Fibroblast of gingiva (primary cell): Measurements from ENCODE around the gene TBC1D16.

ENCODE experiments used
- DNase-seq: peaks from one replicate; pipeline ENCODE4 v3.0.0-alpha.2; 2011; ENCODE audit warnings: low read depth

TBC1D16 gene

GRCh38 chr17:80035687-80035936 lies at the start of gene TBC1D16:
TBC1D16 (minus strand) TSS chr17:80035872; CDS start chr17:80013547, 22,325 bp downstream.
- DNase-seq: no peak

- DNase-seq: no peak
These were observed 49.1 kb upstream of the TBC1D16 start for GRCh38 chr17:80084773-80085172.

- no peak for DNase-seq
These were observed 47.5 kb upstream of the TBC1D16 start for GRCh38 chr17:80083136-80083661.

GRCh38 chr17:80082403-80083135 lies 46.9 kb upstream of the TBC1D16 start:
- DNase-seq: peak; percentile 68

GRCh38 chr17:80081596-80081995 lies 45.9 kb upstream of the TBC1D16 start:
- DNase-seq: no peak

- no peak for DNase-seq
These were observed 44.4 kb upstream of the TBC1D16 start for GRCh38 chr17:80080081-80080480.

GRCh38 chr17:80072410-80072809 lies 36.7 kb upstream of the TBC1D16 start:
- no peak for DNase-seq

- DNase-seq: peak; percentile 78
These were observed 35.6 kb upstream of the TBC1D16 start for GRCh38 chr17:80071116-80071841.

- peak; percentile 15 for DNase-seq
These were observed 34.9 kb upstream of the TBC1D16 start for GRCh38 chr17:80070375-80071115.

- peak; percentile 47 for DNase-seq
These were observed 32.9 kb upstream of the TBC1D16 start for GRCh38 chr17:80068301-80069222.

GRCh38 chr17:80067393-80067986 lies 31.8 kb upstream of the TBC1D16 start:
- no peak for DNase-seq

- DNase-seq: no peak
These were observed 30.0 kb upstream of the TBC1D16 start for GRCh38 chr17:80065478-80066170.

GRCh38 chr17:80064696-80065095 lies 29.0 kb upstream of the TBC1D16 start:
- no peak for DNase-seq

GRCh38 chr17:80063830-80064585 lies 28.3 kb upstream of the TBC1D16 start:
- DNase-seq: peak; percentile 92

GRCh38 chr17:80061421-80061820 lies 25.7 kb upstream of the TBC1D16 start:
- DNase-seq: no peak

GRCh38 chr17:80060644-80061043 lies 25.0 kb upstream of the TBC1D16 start:
- no peak for DNase-seq

GRCh38 chr17:80058311-80058955 lies 22.8 kb upstream of the TBC1D16 start:
- DNase-seq: no peak

GRCh38 chr17:80055597-80055996 lies 19.9 kb upstream of the TBC1D16 start:
- DNase-seq: no peak

GRCh38 chr17:80053102-80053501 lies 17.4 kb upstream of the TBC1D16 start:
- DNase-seq: no peak
